ENCODE data around the gene HAUS1.
"Not testable (repeated sequence)": the region's sequence is repeated elsewhere in the genome, so short reads cannot be mapped to it uniquely, and the experiment has no call there.

HAUS1 gene

GRCh38 chr18:46113751-46114150 is 9.6 kb downstream of the HAUS1 start:
- H3K9ac ChIP-seq (ENCODE audit: low read depth in 1 of 2, low read length in 2 of 2) = no peak overlapping the region
- H3K36me3 ChIP-seq (ENCODE audit: control insufficient read depth in 2 of 2, insufficient read depth in 2 of 2, low read length in 2 of 2) = peaks cover 0 to 11% of the 10 kb centered on the region in 2 donors
- no peak overlapping the region for H3K4me3 ChIP-seq (ENCODE audit: low read length in 2 of 2)

DNA sequence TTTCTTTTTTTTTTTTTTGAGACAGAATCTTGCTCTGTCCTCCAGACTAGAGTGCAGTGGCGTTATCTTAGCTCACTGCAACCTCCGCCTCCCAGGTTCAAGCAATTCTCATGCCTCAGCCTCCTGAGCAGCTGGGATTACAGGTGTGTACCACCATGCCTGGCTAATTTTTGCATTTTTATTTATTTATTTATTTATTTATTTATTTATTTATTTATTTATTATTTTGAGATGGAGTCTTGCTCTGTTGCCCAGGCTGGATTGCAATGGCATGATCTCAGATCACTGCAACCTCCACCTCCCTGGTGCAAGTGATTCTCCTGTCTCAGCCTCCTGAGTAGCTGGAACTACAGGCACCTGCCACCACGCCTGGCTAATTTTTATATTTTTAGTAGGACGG is 22.4 kb downstream of the HAUS1 start:
- not testable (repeated sequence) for H3K9ac ChIP-seq (ENCODE audit: low read depth in 1 of 2, low read length in 2 of 2); H3K9me3 ChIP-seq (ENCODE audit: control insufficient read depth in 2 of 2, low read length in 2 of 2); H3K4me1 ChIP-seq (ENCODE audit: control insufficient read depth in 2 of 2, insufficient read depth in 2 of 2, low read length in 2 of 2); H3K27me3 ChIP-seq (ENCODE audit: control insufficient read depth in 2 of 2, insufficient read depth in 2 of 2, low read length in 2 of 2); H3K4me3 ChIP-seq (ENCODE audit: low read length in 2 of 2); H3K27ac ChIP-seq (ENCODE audit: low read depth in 2 of 2, low read length in 2 of 2)
- peaks cover 9 to 28% of the 10 kb centered on the region in 2 donors for H3K36me3 ChIP-seq (ENCODE audit: control insufficient read depth in 2 of 2, insufficient read depth in 2 of 2, low read length in 2 of 2)

More at GRCh38 chr18:46113751-46114150, 9.6 kb downstream of the HAUS1 start:
- peaks cover 0 to 2% of the 10 kb centered on the region in 2 donors for H3K4me1 ChIP-seq (ENCODE audit: control insufficient read depth in 2 of 2, insufficient read depth in 2 of 2, low read length in 2 of 2)
- no peaks in the 10 kb centered on the region for H3K9me3 ChIP-seq (ENCODE audit: control insufficient read depth in 2 of 2, low read length in 2 of 2)
- H3K27me3 ChIP-seq (ENCODE audit: control insufficient read depth in 2 of 2, insufficient read depth in 2 of 2, low read length in 2 of 2) = no peaks in the 10 kb centered on the region
- no peak overlapping the region for H3K27ac ChIP-seq (ENCODE audit: low read depth in 2 of 2, low read length in 2 of 2)

- Histone ChIP-seq H3K9ac (ENCODE audit: low read depth in 1 of 2, low read length in 2 of 2) (no peak overlapping the region), H3K4me3 (ENCODE audit: low read length in 2 of 2) (no peak overlapping the region), H3K36me3 (ENCODE audit: control insufficient read depth in 2 of 2, insufficient read depth in 2 of 2, low read length in 2 of 2) (peaks cover 5 to 25% of the 10 kb centered on the region in 2 donors), H3K9me3 (ENCODE audit: control insufficient read depth in 2 of 2, low read length in 2 of 2) (no peaks in the 10 kb centered on the region), H3K27ac (ENCODE audit: low read depth in 2 of 2, low read length in 2 of 2) (no peak overlapping the region), H3K4me1 (ENCODE audit: control insufficient read depth in 2 of 2, insufficient read depth in 2 of 2, low read length in 2 of 2) (no peaks in the 10 kb centered on the region), H3K27me3 (ENCODE audit: control insufficient read depth in 2 of 2, insufficient read depth in 2 of 2, low read length in 2 of 2) (no peaks in the 10 kb centered on the region)
Measured at GRCh38 chr18:46130061-46130460, 25.9 kb downstream of the HAUS1 start.

DNA sequence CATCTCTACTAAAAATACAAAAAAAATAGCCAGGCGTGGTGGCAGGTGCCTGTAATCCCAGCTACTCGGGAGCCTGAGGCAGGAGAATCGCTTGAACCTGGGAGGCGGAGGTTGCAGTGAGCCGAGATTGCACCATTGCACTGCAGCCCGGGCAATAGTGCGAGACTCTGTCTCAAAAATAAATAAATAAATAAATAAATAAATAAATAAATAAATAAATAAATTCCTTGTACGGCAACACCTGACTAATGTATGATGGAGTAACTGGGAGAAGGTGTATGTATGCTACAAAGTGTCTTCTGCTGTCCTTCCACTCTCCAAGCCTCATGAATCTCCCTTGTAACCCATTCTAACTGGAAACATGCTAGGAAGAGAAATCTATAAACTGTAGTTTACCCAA is 26.4 kb downstream of the HAUS1 start:
- not testable (repeated sequence) for H3K4me1 ChIP-seq (ENCODE audit: control insufficient read depth in 2 of 2, insufficient read depth in 2 of 2, low read length in 2 of 2); H3K27me3 ChIP-seq (ENCODE audit: control insufficient read depth in 2 of 2, insufficient read depth in 2 of 2, low read length in 2 of 2); H3K27ac ChIP-seq (ENCODE audit: low read depth in 2 of 2, low read length in 2 of 2); H3K4me3 ChIP-seq (ENCODE audit: low read length in 2 of 2); H3K9me3 ChIP-seq (ENCODE audit: control insufficient read depth in 2 of 2, low read length in 2 of 2); H3K9ac ChIP-seq (ENCODE audit: low read depth in 1 of 2, low read length in 2 of 2)
- peaks cover 5 to 23% of the 10 kb centered on the region in 2 donors for H3K36me3 ChIP-seq (ENCODE audit: control insufficient read depth in 2 of 2, insufficient read depth in 2 of 2, low read length in 2 of 2)

DNA sequence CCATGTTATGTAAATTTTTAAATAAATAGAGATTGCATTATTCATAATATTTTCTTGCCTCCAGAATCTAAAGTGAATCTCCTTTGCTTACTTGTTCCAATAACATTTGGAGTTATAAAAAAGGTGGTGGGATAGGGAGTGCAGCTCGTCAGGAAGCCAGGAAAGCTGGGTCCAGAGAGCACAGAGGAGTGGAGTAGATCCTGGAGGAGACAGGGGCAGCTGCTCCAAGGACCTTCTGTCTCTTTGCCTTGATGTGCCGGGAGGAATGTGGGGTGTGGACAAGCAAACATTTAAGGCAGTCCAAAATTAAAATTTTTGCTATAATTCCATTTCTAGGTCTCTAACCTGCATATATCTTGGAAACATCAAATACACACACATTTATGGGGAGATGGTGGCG is 29.3 kb downstream of the HAUS1 start:
- no peak overlapping the region for H3K27ac ChIP-seq (ENCODE audit: low read depth in 2 of 2, low read length in 2 of 2)
- H3K4me3 ChIP-seq (ENCODE audit: low read length in 2 of 2) = no peak overlapping the region
- H3K4me1 ChIP-seq (ENCODE audit: control insufficient read depth in 2 of 2, insufficient read depth in 2 of 2, low read length in 2 of 2) = no peaks in the 10 kb centered on the region
- no peaks in the 10 kb centered on the region for H3K9me3 ChIP-seq (ENCODE audit: control insufficient read depth in 2 of 2, low read length in 2 of 2)
- H3K9ac ChIP-seq (ENCODE audit: low read depth in 1 of 2, low read length in 2 of 2) = no peak overlapping the region
- H3K27me3 ChIP-seq (ENCODE audit: control insufficient read depth in 2 of 2, insufficient read depth in 2 of 2, low read length in 2 of 2) = no peaks in the 10 kb centered on the region
- peaks cover 0 to 12% of the 10 kb centered on the region in 2 donors for H3K36me3 ChIP-seq (ENCODE audit: control insufficient read depth in 2 of 2, insufficient read depth in 2 of 2, low read length in 2 of 2)

- H3K4me3 ChIP-seq (ENCODE audit: low read length in 2 of 2) = no peak overlapping the region
- H3K36me3 ChIP-seq (ENCODE audit: control insufficient read depth in 2 of 2, insufficient read depth in 2 of 2, low read length in 2 of 2) = peaks cover 0 to 1% of the 10 kb centered on the region in 2 donors
- no peaks in the 10 kb centered on the region for H3K4me1 ChIP-seq (ENCODE audit: control insufficient read depth in 2 of 2, insufficient read depth in 2 of 2, low read length in 2 of 2)
- no peaks in the 10 kb centered on the region for H3K9me3 ChIP-seq (ENCODE audit: control insufficient read depth in 2 of 2, low read length in 2 of 2)
- H3K9ac ChIP-seq (ENCODE audit: low read depth in 1 of 2, low read length in 2 of 2) = no peak overlapping the region
- H3K27me3 ChIP-seq (ENCODE audit: control insufficient read depth in 2 of 2, insufficient read depth in 2 of 2, low read length in 2 of 2) = no peaks in the 10 kb centered on the region
- H3K27ac ChIP-seq (ENCODE audit: low read depth in 2 of 2, low read length in 2 of 2) = no peak overlapping the region
Measured at GRCh38 chr18:46134920-46135675, 30.9 kb downstream of the HAUS1 start.

GRCh38 chr18:46140173-46140572 is 36.0 kb downstream of the HAUS1 start:
- Histone ChIP-seq H3K9me3 (ENCODE audit: control insufficient read depth in 2 of 2, low read length in 2 of 2) (no peaks in the 10 kb centered on the region), H3K27ac (ENCODE audit: low read depth in 2 of 2, low read length in 2 of 2) (no peak overlapping the region)

GRCh38 chr18:46141199-46141598 is 37.0 kb downstream of the HAUS1 start:
- Histone ChIP-seq H3K9ac (ENCODE audit: low read depth in 1 of 2, low read length in 2 of 2) (no peak overlapping the region), H3K4me3 (ENCODE audit: low read length in 2 of 2) (no peak overlapping the region), H3K9me3 (ENCODE audit: control insufficient read depth in 2 of 2, low read length in 2 of 2) (no peaks in the 10 kb centered on the region), H3K4me1 (ENCODE audit: control insufficient read depth in 2 of 2, insufficient read depth in 2 of 2, low read length in 2 of 2) (no peaks in the 10 kb centered on the region), H3K36me3 (ENCODE audit: control insufficient read depth in 2 of 2, insufficient read depth in 2 of 2, low read length in 2 of 2) (no peaks in the 10 kb centered on the region), H3K27ac (ENCODE audit: low read depth in 2 of 2, low read length in 2 of 2) (no peak overlapping the region), H3K27me3 (ENCODE audit: control insufficient read depth in 2 of 2, insufficient read depth in 2 of 2, low read length in 2 of 2) (no peaks in the 10 kb centered on the region)

More at GRCh38 chr18:46140173-46140572, 36.0 kb downstream of the HAUS1 start:
- no peaks in the 10 kb centered on the region for H3K4me1 ChIP-seq (ENCODE audit: control insufficient read depth in 2 of 2, insufficient read depth in 2 of 2, low read length in 2 of 2)
- no peak overlapping the region for H3K9ac ChIP-seq (ENCODE audit: low read depth in 1 of 2, low read length in 2 of 2)
- H3K27me3 ChIP-seq (ENCODE audit: control insufficient read depth in 2 of 2, insufficient read depth in 2 of 2, low read length in 2 of 2) = no peaks in the 10 kb centered on the region
- H3K4me3 ChIP-seq (ENCODE audit: low read length in 2 of 2) = no peak overlapping the region
- H3K36me3 ChIP-seq (ENCODE audit: control insufficient read depth in 2 of 2, insufficient read depth in 2 of 2, low read length in 2 of 2) = no peaks in the 10 kb centered on the region

- Histone ChIP-seq H3K9me3 (ENCODE audit: control insufficient read depth in 2 of 2, low read length in 2 of 2) (no peaks in the 10 kb centered on the region), H3K9ac (ENCODE audit: low read depth in 1 of 2, low read length in 2 of 2) (no peak overlapping the region), H3K4me3 (ENCODE audit: low read length in 2 of 2) (no peak overlapping the region), H3K27me3 (ENCODE audit: control insufficient read depth in 2 of 2, insufficient read depth in 2 of 2, low read length in 2 of 2) (no peaks in the 10 kb centered on the region), H3K4me1 (ENCODE audit: control insufficient read depth in 2 of 2, insufficient read depth in 2 of 2, low read length in 2 of 2) (no peaks in the 10 kb centered on the region), H3K27ac (ENCODE audit: low read depth in 2 of 2, low read length in 2 of 2) (no peak overlapping the region), H3K36me3 (ENCODE audit: control insufficient read depth in 2 of 2, insufficient read depth in 2 of 2, low read length in 2 of 2) (no peaks in the 10 kb centered on the region)
Measured at GRCh38 chr18:46148810-46149209, 44.6 kb downstream of the HAUS1 start.

- no peaks in the 10 kb centered on the region for H3K27me3 ChIP-seq (ENCODE audit: control insufficient read depth in 2 of 2, insufficient read depth in 2 of 2, low read length in 2 of 2)
- H3K9ac ChIP-seq (ENCODE audit: low read depth in 1 of 2, low read length in 2 of 2) = no peak overlapping the region
- no peak overlapping the region for H3K4me3 ChIP-seq (ENCODE audit: low read length in 2 of 2)
- H3K36me3 ChIP-seq (ENCODE audit: control insufficient read depth in 2 of 2, insufficient read depth in 2 of 2, low read length in 2 of 2) = no peaks in the 10 kb centered on the region
- H3K27ac ChIP-seq (ENCODE audit: low read depth in 2 of 2, low read length in 2 of 2) = no peak overlapping the region
- no peaks in the 10 kb centered on the region for H3K9me3 ChIP-seq (ENCODE audit: control insufficient read depth in 2 of 2, low read length in 2 of 2)
- no peaks in the 10 kb centered on the region for H3K4me1 ChIP-seq (ENCODE audit: control insufficient read depth in 2 of 2, insufficient read depth in 2 of 2, low read length in 2 of 2)
Measured at GRCh38 chr18:46152436-46152807, 48.2 kb downstream of the HAUS1 start.
